GM19395 (cell line): ENCODE data around the gene SMYD3.

Experiments used
- ATAC-seq: cut with Tn5 transposase; IDR thresholded peaks from one replicate; pipeline ENCODE4 v1.9.1; 2021; ENCODE audit warnings: mild to moderate bottlenecking, moderate library complexity; ENCODE audit not compliant: unreplicated experiment

Gene SMYD3

DNA sequence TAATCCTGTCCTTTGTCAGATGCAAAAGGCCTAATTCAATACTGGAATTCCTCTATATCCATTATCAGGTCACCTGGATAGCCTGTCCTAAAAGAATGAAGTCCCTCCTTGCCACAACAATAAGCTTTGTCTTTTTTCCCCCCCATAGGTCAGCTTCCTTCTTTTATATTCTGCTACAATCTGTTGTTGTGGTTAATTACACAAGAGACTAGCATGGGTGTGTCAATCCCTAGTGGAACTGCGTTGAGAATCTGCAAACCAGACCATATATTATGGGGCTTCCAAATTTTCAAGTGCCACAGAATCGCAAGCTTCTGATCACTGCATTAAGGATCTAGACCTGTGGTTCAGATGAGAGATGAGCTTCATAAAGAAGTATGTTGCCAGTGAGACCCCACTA is 349.6 kb downstream of the SMYD3 start:
- ATAC-seq, result no peak

DNA sequence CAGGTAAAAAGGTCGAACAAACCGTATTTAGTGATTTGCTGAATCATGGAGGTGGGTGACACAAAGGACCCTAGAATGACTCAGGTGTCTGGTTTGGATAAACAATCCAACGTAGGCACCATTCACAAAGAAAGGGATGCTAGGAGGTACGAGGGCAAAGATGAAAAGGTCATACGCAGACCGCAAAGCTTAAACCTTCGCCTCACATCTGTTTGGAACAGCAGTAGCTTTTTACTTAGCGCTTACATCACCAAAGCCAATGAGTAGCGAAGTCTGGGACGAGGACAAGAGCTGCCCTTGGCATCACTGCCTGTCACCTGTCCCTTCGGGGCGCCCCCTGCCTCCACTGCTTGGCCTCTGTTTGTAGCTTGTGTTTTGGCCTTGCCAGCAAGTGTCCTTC is 350.2 kb downstream of the SMYD3 start:
- ATAC-seq, result no peak

DNA sequence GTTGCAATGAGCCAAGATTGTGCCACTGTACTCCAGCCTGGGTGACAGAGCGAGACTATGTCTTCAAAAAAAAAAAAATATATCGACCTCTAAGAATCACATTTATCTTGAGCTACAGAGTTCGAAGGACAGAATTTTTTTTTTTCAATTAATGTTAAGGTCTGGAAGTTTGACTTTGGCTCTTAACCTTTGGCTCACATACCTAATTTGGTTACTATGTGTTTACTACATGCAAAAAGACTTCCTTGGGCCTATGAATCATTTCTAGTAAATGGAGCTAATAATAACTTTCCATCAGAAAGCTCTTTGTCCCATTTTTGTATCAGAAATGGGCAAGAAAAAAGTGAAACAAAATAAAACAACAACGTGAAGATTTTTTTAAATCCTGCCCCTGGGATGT is 351.2 kb downstream of the SMYD3 start:
- ATAC-seq, result no peak

DNA sequence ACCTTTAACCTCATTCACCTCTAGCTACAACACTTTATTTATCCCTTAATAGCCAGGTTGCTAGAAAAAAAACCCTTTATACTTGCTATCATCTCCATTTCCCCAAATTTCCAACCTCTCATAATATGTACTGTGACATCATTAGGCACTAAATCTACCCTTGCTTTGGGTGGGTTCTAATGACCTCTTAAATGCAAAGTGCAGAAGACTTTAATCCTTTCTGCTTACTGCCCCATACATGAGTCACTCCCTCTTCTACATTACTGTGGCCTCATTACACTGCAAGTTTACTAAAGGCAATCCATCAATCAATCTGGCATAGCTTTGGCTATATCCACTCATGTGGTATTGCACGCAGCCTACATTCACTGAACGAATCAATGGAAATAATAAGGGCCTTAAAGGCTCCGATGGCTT is 353.3 kb downstream of the SMYD3 start:
- no peak for ATAC-seq

DNA sequence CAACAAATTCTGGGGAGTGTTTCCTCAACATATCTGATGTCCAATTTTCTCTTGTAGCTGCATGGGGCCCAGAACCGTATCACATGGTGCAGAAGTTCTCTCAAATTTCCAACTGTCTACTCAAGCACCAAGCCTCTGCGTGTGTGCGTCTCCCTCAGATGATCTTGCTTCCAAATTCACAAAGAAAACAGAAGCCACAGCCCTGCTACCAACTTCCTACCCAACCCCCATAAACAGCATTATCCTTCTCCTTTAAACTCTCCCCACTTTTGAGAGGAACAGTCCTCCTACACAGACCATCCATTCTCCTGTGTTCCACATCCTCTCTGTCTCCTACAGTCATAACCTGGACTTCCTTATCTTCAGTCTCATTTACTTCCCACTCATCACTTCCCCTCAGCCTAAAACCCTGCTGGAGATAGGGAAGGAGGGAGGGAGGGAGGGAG is 354.1 kb downstream of the SMYD3 start:
- ATAC-seq, result no peak

DNA sequence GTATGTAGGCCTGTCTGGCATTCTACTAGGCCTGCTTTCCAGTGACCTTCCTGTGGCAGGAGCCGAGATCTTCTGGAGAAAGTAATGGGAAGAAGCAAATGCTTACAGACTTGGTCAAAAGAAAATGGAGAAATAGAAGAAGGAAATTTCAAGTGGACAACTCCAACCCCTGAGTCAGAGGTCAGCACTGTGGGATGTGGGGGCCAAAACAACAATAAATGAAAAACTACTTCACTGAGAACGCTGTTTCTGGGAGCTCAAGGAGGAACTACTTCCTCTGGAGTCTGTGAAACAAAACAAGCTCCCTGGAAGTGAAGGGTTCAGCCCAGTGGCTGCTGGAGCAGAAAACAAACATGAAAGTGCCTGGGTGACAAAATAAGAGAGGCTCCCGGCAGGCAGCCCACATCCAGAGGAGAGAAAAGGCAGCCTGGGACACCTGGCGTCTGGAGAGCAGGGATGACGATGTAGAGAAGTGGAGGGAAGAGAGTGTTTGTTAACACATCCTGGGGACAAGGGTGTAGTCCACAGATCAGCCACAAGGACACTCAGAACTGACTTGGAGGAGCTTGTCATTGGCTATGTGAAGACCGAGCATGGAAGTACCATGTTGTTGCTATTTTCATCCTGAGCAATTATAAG is 355.2 kb downstream of the SMYD3 start:
- no peak for ATAC-seq

DNA sequence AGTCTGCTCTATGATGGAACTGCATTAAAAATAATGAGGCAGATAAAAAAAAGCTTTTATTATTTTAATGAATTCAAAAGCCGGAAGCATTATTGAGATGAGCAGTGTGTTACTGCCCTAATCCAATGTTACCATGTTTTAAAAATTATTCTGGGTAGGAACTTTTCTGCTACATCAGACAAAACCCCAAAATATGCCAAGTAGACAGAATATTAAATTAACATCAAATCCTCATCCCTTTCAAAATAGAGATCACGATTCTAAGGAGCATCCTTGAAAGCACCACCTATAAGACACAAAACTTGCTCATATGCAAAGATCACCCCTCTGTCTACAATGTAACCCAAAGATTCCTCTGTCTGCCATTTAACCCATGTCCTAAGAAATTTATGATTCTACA is 357.5 kb downstream of the SMYD3 start:
- no peak for ATAC-seq

DNA sequence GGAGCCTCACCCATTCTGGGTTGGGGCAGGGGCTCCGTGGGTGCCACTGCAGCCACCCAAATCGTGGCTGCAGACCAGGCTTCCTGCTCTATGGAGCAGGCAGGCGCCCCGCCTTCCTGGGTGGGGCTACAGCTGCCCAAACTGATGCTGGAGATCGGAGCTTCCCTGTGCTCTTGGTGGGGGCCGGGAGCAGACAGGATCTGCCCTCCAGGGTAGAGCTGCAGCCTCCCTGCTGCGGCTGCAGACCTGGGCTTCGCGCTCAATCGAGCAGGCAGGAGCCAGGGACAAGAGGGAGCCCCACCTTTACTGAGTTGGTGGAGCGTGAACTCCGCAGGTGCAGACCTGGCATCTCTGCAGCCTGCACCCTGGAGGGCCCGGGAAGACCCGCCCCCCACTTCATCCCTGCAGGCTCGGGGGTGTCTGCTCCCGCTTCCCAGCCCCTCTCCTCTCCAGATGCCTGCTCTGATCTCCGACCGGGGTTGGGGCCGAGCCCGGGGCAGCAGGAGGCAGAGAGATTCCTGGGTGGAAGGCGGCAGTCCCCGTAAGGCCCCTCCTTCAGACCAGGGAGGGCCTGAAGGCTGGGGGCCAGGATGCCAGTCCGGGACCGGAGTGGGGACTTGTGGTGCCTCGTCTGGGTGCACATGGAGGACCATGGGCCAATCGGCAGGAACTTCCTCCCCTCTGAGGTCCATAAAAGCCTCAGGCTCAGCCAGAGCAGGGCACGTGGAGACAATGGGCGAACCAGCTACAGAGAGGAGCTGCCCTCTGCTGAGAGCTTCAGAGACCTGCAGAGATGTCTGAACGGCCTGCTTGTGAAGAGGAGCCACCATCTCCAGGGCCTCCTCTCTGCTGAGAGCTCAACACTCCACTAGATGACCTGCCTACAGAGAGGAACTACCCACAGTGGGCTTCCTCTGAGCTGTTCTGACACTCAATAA is 359.3 kb downstream of the SMYD3 start:
- no peak for ATAC-seq

DNA sequence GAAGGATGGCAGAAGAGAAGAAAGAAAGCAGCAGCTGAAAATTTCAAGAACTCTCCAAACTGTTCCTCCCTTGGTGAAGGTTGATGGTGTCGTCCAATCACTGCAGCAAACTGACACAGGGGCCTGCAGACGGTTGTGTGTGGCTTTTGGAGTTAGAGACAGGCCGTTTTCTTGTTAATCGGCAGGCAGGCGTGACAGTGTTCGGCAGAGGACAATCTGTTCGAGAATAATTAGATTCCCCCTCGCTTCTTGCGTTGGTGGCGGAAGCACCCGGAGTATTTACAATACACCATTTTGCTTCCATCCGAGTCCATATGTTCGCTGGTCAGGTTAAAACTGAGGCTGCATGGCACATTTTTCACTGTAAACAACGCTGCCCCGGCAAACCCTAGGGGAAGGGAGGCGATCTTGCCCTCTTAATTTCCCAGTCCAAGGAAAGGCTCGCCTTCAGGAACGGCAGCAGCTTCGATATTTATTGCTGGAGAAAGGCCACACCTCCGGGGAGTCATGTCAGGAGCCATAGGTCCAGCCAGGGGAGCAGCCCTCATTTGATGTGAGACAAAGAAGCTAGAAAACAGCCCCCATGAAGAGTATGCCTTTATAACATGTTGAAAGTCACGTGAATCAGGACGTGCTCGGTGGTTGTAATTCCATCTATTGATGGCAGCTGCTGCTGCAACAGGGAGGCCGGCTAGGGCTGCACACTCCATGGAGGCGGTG is 360.1 kb downstream of the SMYD3 start:
- no peak for ATAC-seq

DNA sequence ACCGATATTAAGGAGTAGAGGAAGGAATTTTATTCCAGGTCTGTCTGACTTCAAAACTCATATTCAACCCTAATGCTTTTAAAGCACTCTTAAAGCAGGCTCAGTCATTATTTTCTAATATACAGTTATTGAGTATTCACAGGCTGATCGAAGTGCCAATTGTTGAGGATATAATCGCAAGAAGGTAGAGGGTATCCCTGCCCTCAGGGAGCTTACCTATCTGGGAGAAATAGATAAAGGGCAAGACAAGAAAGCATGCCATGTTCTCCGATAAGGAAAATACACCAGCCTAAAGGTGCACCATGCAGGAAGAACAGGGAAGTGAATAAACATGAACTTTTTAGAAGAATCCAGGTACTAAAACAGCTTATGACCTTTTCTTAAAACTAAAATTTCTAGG is 361.2 kb downstream of the SMYD3 start:
- ATAC-seq, result no peak

DNA sequence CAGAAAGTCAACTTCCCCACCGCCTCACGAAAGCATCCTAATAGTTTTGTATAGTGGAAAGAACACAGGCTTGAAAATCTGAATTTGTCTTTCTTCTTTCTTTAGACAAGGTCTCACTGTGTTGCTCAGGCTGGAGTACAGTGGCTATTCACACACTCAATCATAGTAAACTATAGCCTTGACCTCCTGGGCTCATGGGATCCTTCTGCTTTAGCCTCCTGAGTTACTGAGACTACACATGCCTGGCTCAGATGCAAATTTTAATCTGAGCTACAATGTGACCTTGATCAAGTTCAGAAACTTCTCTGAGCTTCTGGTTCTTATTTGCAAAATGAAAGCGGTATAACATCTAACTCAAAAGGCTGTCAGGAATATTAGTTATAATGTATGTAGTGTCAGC is 362.1 kb downstream of the SMYD3 start:
- ATAC-seq, result no peak

DNA sequence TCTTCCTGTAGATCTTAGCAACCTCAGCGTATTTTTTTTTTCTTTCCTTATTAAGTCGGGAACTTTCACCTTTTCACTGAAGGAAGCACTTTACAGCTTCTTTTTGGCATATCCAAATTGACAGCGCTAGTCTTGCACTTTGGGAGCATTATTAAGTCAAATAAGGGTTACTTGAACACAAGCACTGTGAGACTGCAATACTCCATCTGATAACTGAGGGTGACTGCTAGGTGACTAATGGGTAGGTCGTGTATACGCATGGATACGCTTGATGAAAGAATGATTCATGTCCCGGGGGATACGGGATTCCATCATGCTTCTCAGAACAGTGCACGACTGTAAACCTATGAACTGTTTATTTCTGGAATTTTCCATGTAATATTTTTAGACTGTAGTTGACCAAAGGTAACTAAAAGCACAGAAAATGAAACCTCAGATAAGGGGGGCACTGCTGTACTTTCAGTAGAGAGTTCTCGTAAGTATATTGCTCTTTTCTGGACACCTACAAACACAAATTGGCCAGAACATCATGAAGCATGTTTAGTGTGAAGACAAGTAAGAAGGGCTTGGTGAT is 364.7 kb downstream of the SMYD3 start:
- no peak for ATAC-seq

DNA sequence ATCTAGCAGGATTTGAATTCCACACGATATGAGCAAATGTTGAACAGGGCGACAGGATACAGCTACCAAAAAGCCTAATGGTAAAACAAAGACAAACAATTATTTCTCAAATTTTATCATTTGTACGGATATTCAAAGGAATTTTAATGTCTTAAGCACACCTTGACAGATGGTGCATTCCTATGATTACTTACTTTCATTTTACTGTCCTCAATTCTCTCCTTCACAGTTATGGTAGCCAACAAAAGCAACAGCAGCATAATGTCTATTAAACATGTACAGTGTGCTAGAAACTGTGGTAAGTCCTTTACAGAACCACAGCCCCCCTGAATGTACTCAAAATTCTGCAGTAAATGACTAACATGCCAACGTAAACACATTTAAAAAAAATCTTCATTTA is 365.8 kb downstream of the SMYD3 start:
- no peak for ATAC-seq

DNA sequence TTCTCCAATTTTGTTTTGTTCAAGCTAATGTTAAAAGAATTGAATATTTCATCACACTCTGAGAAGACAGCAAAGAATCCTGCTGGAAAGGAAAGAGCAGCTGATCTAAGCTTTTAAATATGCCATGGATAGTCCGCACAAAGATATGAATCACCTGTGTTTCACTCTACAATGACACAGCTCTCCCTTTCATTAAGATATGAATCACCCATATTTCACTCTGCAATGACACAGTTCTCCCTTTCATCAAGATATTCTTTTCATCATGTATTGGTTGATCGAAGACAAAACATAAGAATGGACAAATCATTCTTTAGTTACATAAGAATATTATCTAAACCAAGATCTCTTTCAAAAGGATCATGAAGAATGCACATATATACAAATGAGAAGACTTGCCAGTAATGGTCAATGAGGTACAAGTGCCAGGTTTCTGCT is 367.3 kb downstream of the SMYD3 start:
- no peak for ATAC-seq

DNA sequence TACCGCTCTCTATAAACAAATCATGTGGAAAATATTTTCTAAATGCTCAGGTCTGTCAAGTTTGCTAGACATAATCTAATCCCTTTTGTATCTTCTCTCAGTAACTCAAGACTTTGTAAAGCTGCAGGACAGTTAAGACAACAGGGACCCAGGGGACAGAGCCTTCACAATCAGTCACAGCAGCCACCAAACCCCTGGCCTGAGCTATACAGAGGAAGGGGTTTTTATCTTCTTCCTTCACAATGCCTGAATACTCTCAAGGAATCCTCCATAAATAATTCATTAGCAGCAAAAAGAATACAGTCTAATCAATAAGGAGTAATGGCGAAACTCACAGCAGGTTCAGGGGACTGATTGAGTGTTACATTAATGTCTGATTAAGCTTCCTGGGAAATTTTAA is 368.3 kb downstream of the SMYD3 start:
- ATAC-seq, result no peak

DNA sequence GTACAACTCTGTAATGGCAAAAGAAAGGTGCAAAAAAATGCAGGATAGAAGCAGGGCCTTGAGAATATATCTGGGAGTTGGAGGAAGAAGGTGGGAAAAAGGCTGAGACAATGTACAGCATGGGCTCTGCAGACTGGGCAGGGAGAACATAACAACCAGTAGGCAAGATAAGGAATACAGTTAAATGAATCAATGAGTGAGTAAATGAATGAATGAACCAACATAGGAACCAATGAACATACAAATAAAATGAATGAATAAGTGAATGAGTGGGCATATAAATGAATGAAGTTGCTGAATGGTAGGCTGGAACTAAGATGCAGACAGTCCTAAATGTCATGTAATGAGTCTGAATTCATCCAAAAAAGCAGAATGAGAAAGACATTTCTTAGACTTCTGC is 370.6 kb downstream of the SMYD3 start:
- no peak for ATAC-seq

DNA sequence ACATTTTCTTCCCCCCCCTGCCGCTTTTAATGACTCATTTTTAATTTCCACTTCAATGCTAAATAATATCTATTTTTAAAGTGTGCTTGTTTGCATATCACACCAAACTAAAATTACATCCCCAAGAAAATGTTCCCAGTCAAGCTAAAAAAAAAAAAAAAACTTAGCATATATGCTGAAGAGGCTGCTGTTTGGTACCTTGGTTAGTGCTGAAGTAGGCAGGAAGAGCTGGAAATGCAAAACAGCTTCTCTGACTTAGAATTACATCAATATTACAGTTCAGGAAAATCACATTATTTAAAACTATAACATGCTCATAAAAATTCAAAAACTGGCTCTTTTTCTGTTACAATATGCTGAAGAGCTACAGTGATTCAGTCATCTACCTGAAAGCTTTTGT is 372.3 kb downstream of the SMYD3 start:
- ATAC-seq, result no peak

DNA sequence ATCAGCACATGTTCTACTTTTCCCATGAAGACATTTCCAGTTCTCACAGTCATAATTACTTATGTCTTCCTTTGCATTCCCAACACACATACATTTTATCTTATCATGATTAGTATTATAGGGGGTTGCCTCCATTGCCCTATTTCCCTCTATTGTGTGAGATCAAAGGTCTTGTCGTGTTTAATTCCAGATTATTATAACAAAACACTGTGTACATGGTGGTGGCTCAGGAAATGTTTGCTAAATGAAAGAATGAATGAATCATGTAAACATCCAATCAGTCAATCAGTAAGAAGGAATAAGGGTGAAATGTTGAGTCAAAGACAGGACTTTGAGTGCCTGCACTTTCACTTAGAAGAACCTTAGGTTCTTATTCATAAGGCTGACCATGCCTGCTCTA is 376.0 kb downstream of the SMYD3 start:
- no peak for ATAC-seq

DNA sequence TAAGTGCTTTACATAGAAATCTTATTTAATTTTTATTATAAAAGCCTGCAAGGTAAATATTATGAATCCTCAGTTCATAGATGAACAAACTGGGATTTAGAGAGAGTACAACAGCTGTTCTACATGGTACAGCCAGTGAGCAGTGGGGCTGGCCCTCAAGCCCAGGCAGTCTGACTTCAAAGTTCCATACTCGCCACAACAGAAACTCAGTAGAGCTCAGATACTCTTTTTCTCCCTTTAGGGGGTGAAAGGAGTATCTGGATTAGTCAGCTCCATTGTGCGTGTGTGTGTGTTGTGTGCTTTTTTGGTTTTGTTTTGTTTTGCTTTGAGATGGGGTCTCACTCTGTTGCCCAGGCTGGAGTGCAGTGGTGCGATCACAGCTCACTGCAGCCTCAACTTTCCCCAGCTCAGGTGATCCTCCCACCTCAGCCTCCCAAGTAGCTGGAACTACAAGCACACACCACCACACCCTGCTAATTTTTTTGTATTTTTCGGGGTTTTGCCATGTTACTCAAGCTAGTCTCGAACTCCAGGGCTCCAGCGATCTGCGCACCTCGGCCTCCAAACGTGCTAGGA is 378.5 kb downstream of the SMYD3 start:
- peak; percentile 70 for ATAC-seq

DNA sequence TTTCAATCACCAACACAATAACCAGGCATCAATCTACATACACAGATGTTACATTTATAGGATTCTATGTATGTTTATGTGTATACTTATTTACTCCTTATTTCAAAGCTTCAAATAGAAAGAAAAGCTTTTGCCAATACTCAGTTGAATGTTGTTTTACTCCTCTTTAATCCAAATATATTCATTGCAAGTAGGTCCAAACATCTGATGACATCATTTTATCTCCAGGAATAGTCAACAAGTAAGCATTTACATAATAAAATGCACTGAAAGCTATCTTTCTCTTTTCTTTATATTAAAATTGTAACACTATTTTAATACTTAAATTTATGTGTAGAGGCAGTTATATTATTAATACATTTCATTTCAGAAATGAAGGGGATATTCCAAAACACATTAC is 380.5 kb downstream of the SMYD3 start:
- no peak for ATAC-seq

DNA sequence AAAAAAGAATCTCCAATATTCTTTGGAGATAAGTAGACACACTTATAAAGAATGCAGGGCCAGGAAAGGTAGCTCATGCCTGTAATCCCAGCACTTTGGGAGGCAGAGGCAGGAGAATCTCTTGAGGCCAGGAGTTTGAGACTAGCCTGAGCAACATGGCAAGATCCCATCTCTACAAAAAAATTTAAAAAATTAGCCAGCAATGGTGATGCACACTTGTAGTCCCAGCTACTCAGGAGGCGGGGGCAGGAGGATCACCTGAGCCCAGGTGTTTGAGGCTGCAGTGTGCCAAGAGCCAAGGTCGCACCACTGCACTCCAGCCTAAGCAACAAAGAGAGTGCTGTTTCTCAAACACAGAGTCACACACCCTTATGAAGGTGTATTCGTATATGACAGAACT is 385.0 kb downstream of the SMYD3 start:
- ATAC-seq, result no peak
